ENCODE measurements around the gene ZNF280D.
"Not testable (repeated sequence)": the region's sequence is repeated elsewhere in the genome, so short reads cannot be mapped to it uniquely, and the experiment has no call there.

Gene ZNF280D

DNA sequence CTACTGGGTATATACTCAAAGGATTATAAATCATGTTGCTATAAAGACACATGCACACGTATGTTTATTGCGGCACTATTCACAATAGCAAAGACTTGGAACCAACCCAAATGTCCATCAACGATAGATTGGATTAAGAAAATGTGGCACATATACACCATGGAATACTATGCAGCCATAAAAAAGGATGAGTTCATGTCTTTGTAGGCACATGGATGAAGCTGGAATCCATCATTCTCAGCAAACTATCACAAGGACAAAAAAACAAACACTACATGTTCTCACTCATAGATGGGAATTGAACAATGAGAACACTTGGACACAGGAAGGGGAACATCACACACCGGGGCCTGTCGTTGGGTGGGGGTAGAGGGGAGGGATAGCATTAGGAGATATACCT is 23.8 kb downstream of the ZNF280D start:
- not testable (repeated sequence) for DNase-seq

DNA sequence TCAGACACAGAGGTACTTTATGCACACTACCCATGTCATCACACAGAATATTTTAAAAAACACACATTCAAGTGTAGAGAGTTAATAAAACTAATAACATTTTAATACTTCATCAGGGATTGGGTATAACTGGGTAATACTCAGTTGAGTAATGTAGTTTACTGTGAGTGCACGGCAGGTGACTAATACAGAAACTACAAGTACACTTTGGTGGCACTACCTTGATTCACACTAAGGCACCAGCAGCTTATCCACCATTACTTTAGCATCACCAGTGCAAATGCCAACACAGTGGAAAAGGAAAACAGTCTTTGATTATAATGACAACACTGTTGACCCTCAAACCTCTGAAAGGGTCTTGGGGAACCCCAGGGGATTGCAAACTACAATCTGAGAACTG is 33.6 kb downstream of the ZNF280D start:
- DNase-seq = no peak

DNA sequence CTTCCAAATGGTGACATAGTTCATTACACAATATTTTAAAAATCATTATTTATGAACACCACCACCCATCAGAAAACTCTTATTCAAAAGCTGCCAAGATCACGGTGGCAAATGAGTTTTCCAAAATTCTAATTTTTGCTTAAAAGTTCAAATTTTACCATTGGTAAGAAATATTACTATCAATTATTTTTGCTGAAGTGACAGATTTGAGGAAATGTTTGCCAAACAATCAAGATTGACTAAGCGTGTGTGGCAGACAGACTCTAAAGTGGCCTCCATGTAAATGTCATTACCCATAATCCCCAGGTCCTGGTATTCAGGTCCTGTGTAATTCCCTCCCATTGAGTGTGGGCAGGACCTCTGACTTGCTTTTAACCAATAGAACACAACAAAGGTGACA is 35.0 kb downstream of the ZNF280D start:
- no peak for DNase-seq

DNA sequence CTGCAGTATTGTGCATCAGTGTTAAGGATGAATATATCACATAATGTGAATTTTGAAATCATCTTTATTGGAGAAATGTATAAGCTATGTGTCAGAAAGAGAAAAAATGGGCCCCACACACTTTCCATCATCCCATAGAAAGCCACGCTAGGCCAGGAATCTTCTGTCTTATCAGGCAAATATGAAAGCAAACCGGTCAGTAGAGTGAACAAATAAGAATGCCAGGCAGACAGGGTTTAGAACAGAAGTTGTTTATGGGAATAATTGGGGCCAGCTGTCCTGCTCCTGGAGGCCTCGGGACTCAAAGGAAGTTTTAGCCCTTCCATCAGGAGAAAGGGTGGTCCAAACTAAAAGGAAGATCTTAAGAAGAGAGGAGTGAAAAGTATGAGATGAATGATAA is 39.5 kb downstream of the ZNF280D start:
- DNase-seq = no peak

GRCh38 chr15:56690733-56691132 is 42.6 kb downstream of the ZNF280D start:
- DNase-seq = no peak

- no peak for DNase-seq
Measured at GRCh38 chr15:56683908-56684307, 49.4 kb downstream of the ZNF280D start.

DNA sequence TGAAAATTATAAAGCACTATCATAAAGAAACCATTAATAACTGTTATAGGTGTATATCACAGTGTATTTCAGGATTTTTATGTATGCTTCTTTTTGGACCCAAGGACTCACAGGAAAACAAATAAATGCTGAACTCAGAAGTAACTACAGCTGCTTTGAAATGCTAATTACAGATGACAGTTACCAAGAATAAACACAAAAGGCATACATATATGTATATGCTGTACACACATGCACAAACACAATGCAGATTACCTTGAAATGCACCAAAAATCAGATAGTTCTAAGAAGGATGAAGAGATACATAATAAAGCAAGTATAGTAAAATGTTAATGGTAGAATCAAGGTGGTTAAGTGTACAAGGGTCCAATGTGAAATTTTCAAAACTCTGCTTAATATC is 52.2 kb downstream of the ZNF280D start:
- DNase-seq = no peak

DNA sequence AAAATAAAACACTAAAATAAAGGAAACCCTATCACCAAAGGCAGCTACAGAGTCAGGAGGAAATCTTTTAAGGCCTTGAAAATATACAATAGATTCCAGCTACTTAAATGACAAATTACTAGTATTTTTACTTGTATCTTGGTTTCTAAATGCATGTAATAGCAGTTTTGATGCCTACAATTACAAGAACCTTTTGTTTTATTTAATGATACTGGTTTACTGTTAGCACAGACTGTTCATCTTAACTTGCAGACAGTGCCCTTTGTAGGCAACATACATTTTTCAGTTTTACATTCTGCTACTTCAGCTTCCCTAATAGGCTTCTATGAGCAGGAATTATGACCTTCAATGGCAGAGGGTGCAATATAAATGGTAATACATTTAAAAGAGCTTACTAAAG is 54.1 kb downstream of the ZNF280D start:
- no peak for DNase-seq

GRCh38 chr15:56678571-56678970 is 54.7 kb downstream of the ZNF280D start:
- no peak for DNase-seq

DNA sequence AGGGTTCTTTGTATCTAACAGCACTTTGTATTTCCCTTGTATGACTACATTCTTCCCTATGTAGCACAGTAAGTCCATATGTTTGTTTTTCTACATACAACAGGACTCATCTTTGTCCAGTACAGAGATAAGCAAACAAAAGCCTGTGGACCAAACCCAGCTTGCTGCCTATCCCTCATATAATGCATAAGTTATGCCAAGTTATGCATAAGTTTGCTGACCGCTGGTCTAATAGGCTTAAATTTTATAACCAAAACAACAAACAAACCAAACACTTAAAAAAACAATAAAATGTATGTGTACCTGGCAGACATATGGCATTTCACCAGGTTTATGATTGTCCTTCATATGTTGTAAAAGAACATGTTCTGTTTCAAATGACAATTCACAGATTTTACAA is 56.0 kb downstream of the ZNF280D start:
- DNase-seq = no peak

GRCh38 chr15:56675930-56676329 is 57.4 kb downstream of the ZNF280D start:
- DNase-seq = no peak

DNA sequence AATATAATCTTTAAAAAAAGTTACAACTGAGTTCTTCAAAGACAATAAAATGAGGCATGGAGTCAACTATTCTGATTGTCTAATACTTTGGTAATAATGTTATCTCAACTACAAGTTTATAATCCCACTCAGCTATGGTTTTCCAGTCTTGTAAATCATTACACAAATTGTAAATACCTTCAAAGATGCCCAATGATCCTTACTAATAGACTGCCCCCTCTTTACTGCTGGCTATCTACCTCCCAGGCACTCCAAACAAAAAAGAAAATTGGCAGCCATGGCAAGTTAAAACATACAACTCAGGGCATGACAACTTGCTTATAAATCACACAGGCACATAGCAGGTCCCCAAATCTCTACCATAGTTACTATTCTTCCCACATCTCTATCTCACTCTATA is 58.5 kb downstream of the ZNF280D start:
- DNase-seq = no peak

- DNase-seq = no peak
Measured at GRCh38 chr15:56672721-56673120, 60.6 kb downstream of the ZNF280D start.

- no peak for DNase-seq
Measured at GRCh38 chr15:56667517-56667916, 65.8 kb downstream of the ZNF280D start.

DNA sequence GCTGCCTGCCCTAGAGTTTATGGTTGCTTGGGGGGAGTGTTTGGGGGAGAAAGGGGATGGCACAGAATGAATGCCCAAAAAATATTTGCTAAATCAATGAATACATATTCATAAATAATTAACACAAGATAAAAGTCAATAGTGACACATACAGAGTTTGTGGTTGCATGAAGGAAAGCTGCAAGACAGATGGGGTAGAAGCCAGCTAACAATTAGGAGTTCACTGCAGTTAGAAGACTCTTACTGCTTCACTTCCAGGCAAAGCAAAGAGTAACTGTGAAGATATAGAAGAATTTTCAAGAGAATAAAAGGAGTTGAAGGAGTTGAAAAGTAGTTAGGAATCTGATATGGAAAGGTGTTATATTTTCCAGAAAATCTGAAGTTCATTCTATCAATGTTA is 72.4 kb downstream of the ZNF280D start:
- no peak for DNase-seq

DNA sequence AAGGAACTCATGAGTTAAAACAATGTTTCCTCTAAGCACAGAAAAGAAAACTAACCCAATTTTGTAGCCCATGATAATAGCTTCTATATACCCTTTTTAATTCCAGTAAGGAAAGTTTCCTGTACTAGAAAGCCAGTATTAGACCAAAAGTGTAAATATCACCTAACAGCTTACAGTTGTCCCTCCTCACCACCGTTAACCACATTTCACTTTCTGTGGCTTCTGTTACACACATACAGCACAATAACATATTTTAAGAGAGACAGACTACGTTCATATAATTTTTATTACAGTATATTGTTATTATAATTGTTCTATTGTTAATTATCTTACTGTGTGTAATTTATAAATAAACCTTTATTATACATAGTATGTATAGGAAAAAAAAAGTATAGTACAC is 74.1 kb downstream of the ZNF280D start:
- DNase-seq = no peak

GRCh38 chr15:56654624-56655023 is 78.7 kb downstream of the ZNF280D start:
- DNase-seq = no peak

GRCh38 chr15:56654216-56654615 is 79.1 kb downstream of the ZNF280D start:
- no peak for DNase-seq

GRCh38 chr15:56653787-56654186 is 79.5 kb downstream of the ZNF280D start:
- DNase-seq = no peak

- no peak for DNase-seq
Measured at GRCh38 chr15:56653107-56653506, 80.2 kb downstream of the ZNF280D start.

DNA sequence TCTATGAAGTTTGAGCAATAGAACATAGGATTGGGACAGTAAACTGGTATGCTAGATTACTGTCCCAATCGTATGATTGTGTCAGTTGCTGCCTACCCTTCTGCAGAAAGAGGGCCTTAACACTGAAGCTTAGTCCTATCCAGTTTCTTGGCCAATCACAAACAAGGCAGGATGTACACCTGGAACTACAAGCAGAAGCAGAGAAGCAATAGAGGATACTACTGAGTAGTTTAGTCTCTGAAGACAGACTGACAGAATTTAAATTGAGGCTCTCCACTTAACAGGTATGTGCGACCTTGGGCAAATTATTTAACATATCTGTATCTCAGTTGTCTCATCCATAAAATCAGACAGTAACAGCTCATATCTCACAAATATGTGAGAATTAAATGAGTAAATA is 85.0 kb downstream of the ZNF280D start:
- DNase-seq = no peak

GRCh38 chr15:56640549-56640948 is 92.8 kb downstream of the ZNF280D start:
- no peak for DNase-seq

DNA sequence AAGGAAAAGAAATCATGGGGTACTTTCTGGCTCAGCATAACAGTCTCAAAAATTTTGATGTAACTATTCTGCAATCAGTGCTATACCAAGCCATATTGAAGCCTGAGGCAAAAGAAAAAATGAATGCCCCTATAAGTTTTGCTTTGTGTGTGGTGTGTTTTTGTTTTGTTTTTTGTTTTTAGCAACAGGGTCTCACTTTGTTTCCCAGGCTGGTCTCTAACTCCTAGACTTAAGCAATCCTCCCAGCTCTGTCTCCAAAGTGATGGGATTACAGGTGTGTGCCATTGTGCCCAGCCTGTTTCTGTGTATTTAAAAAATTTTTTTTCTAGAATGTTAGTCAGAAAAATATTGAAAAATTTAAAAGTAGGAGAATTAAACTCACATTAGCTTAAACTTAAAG is 93.2 kb downstream of the ZNF280D start:
- no peak for DNase-seq

- no peak for DNase-seq
Measured at GRCh38 chr15:56639631-56640030, 93.7 kb downstream of the ZNF280D start.

GRCh38 chr15:56631765-56632164 is 101.5 kb downstream of the ZNF280D start:
- no peak for DNase-seq

GRCh38 chr15:56628893-56629532 is 104.3 kb downstream of the ZNF280D start:
- DNase-seq = no peak

All from activated effector memory CD4-positive, alpha-beta T cell treated with Interleukin-2 at 50 U/mL for 16 hours (primary cell).